Common myeloid progenitor, CD34-positive (primary cell): ENCODE measurements around the gene TEAD4.

Source experiments
- CTCF ChIA-PET: fragments of 350-600 bp; sonication (Branson Sonifier 250); formaldehyde crosslinking; loops from one replicate; lab custom pipeline; 2021; ENCODE audit warnings: antibody characterized with exemption; lab: Charles Lee
- POLR2A ChIA-PET: fragments of 350-600 bp; sonication (Branson Sonifier 250); formaldehyde crosslinking; loops from one replicate; lab custom pipeline; 2021; ENCODE audit warnings: antibody characterized with exemption; lab: Charles Lee
- DNase-seq, 3 donors: peaks; one replicate each; pipeline versions ENCODE4 v3.0.0 to v3.0.0-alpha.2; 2013
- H3K27ac ChIP-seq, 2 experiments: 1 replicate in 1 of 2; 2 replicates in 1 of 2; pipeline ENCODE4 v1.7.0; 2013; ENCODE audit warnings: inconsistent platforms in 2 of 2, low read length in 2 of 2, mild to moderate bottlenecking in 2 of 2, low read depth in 1 of 2, moderate library complexity in 1 of 2; ENCODE audit not compliant: severe bottlenecking in 2 of 2, insufficient read depth in 1 of 2, poor library complexity in 1 of 2
- H3K27me3 ChIP-seq, 5 experiments: replicated peaks in 2 of 5; 1 replicate in 3 of 5; 2 replicates in 2 of 5; pipeline versions ENCODE4 v1.6.1 to v1.7.0; 2013; ENCODE audit warnings: low read length in 4 of 5, mild to moderate bottlenecking in 2 of 5, moderate library complexity in 2 of 5, inconsistent platforms in 1 of 5; ENCODE audit not compliant: insufficient read depth in 5 of 5, control insufficient read depth in 4 of 5
- H3K36me3 ChIP-seq, 4 experiments: 1 replicate in 2 of 4; 2 replicates in 2 of 4; pipeline versions ENCODE4 v1.6.1 to v1.7.0; 2013; ENCODE audit warnings: low read length in 3 of 4, control low read depth in 1 of 4, mild to moderate bottlenecking in 1 of 4; ENCODE audit not compliant: control insufficient read depth in 4 of 4, insufficient read depth in 4 of 4
- H3K4me1 ChIP-seq, 4 experiments: 1 replicate in 3 of 4; 2 replicates in 1 of 4; pipeline versions ENCODE4 v1.6.1 to v1.7.1; 2013; ENCODE audit warnings: low read length in 3 of 4, mild to moderate bottlenecking in 3 of 4, control low read depth in 1 of 4, inconsistent platforms in 1 of 4, moderate library complexity in 1 of 4; ENCODE audit not compliant: control insufficient read depth in 4 of 4, insufficient read depth in 4 of 4; ENCODE audit errors: control extremely low read depth in 1 of 4
- H3K4me3 ChIP-seq, 7 experiments: 1 replicate in 4 of 7; 2 replicates in 3 of 7; pipeline versions ENCODE4 v1.5.1 to v1.7.0; 2013; ENCODE audit warnings: mild to moderate bottlenecking in 7 of 7, low read length in 6 of 7, moderate library complexity in 6 of 7, inconsistent platforms in 2 of 7, low read depth in 2 of 7, control low read depth in 1 of 7; ENCODE audit not compliant: insufficient read depth in 4 of 7, control insufficient read depth in 1 of 7; ENCODE audit errors: extremely low read depth in 1 of 7
- H3K9me3 ChIP-seq, 5 experiments: 1 replicate in 4 of 5; 2 replicates in 1 of 5; pipeline versions ENCODE4 v1.6.1 to v1.7.1; 2013; ENCODE audit warnings: low read length in 4 of 5, mild to moderate bottlenecking in 2 of 5, inconsistent platforms in 1 of 5, low read depth in 1 of 5, moderate library complexity in 1 of 5; ENCODE audit not compliant: control insufficient read depth in 4 of 5, insufficient read depth in 2 of 5; ENCODE audit errors: control extremely low read depth in 1 of 5
- WGBS: methylation state at CpG from one replicate; pipeline ENCODE4 v1.1.5; 2013; ENCODE audit not compliant: insufficient coverage; 5-methylcytosine and 5-hydroxymethylcytosine counted together

TEAD4 gene

DNA sequence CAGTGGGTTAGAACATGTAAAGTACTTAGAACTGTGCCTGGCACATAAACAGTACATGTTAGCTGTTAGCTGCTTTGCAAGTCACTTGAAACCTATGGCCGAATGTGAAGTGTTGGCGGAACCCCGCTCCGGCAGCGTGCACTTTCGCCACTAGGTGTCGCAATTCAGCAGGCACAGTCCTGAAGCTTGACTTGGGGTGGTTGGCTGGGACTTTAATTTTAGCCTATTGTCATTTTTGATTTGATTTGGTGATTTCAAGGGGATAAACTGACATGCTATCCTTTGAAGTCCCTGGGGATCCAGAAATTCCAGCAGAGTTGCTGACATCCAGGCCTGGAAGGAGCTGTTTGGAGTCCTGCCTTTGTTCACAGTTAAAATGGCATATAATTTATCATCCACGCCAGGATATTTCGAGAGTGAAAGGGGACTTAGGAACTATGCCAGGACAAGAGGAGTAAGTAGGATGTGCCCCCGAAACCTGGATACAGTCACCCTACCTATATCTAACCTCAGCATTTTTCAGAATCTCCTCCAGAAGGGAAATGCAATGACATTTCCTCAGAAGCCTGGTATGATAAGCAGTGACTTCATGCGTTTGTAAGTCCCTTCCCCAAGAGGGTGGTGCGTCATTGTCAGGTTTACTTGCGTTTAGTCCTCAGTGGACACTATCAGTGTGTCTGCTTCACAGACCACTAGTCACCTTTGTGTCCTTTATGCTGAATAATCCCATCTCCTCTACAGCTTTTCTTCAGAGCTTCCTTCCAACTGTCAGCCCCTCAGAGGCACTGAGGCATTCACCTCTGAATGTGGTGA, 114.4 kb downstream of the TEAD4 start:
- no peaks in the 10 kb centered on the region for H3K36me3 ChIP-seq
- ChIA-PET POLR2A (no interaction called here), CTCF (interaction anchor here (0.8 to 4.2 kb wide), 15 partner anchors 9 to 215 kb away, joined by 3 to 45 read pairs (median 4); no protein-coding TSS in a partner anchor)
- WGBS = 1% methylated on average over 10 of the region's 13 CpGs
- peak; percentile 87 to 94 (median 91) for DNase-seq
- peaks cover 0 to 20% (median 13%) of the 10 kb centered on the region in 4 experiments for H3K4me1 ChIP-seq
- H3K27me3 ChIP-seq = peaks cover 3 to 53% (median 13%) of the 10 kb centered on the region in 5 experiments
- H3K4me3 ChIP-seq = no peak overlapping the region
- H3K27ac ChIP-seq = no peak overlapping the region
- H3K9me3 ChIP-seq = no peaks in the 10 kb centered on the region

DNA sequence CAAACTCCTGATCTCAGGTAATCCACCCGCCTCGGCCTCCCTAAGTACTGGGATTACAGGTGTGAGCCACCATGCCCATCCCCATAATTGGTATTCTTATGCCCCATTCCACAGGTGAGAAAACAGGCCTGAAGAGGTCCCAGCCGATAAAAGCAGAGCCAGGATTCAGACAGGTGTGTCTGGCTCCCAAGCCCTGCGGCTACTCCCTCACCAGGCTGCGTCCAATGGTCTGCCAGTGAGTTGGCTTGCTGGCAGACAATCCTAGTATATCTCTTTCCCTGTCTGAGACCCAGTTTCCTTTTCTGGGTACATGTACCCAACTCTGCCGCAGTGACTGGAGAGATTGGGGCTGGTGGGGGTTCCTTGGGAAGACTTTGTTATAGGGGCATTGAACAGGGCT, 116.1 kb downstream of the TEAD4 start:
- no peak for DNase-seq
- Histone ChIP-seq H3K27ac (no peak overlapping the region), H3K36me3 (no peaks in the 10 kb centered on the region), H3K27me3 (peaks cover 3 to 46% (median 13%) of the 10 kb centered on the region in 5 experiments), H3K4me3 (no peak overlapping the region), H3K4me1 (peaks cover 0 to 20% (median 13%) of the 10 kb centered on the region in 4 experiments), H3K9me3 (no peaks in the 10 kb centered on the region)
- ChIA-PET CTCF (interaction anchor here (0.7 to 4.2 kb wide), 3 partner anchors 57 to 199 kb away, joined by 3 to 45 read pairs (median 3); no protein-coding TSS in a partner anchor), POLR2A (no interaction called here)
- 96% methylated on average over 4 of the region's 6 CpGs for WGBS

GRCh38 chr12:3076730-3077571, 117.8 kb downstream of the TEAD4 start, which contains the start of gene TSPAN9:
TSS of gene TSPAN9 (plus strand) at chr12:3077379. CDS start at chr12:3201194, 123,815 bp downstream.
- peak in 2 of 3 donors; percentile 49 to 62 for DNase-seq
- CTCF ChIA-PET = interaction anchor here (4.2 kb wide), 1 partner anchor 197 kb away, joined by 45 read pairs; no protein-coding TSS in a partner anchor
- Histone ChIP-seq H3K27ac (no peak within 1 kb of the TSS), H3K27me3 (peaks cover 3 to 60% (median 13%) of the 10 kb centered on the region in 5 experiments), H3K9me3 (no peaks in the 10 kb centered on the region), H3K36me3 (no peaks in the 10 kb centered on the region), H3K4me3 (peak within 1 kb of the TSS; percentile 26 to 72 (median 63)), H3K4me1 (peaks cover 0 to 20% (median 13%) of the 10 kb centered on the region in 4 experiments)
- POLR2A ChIA-PET = no interaction called here
- under 1% methylated on average over 62 of the region's 95 CpGs for WGBS

DNA sequence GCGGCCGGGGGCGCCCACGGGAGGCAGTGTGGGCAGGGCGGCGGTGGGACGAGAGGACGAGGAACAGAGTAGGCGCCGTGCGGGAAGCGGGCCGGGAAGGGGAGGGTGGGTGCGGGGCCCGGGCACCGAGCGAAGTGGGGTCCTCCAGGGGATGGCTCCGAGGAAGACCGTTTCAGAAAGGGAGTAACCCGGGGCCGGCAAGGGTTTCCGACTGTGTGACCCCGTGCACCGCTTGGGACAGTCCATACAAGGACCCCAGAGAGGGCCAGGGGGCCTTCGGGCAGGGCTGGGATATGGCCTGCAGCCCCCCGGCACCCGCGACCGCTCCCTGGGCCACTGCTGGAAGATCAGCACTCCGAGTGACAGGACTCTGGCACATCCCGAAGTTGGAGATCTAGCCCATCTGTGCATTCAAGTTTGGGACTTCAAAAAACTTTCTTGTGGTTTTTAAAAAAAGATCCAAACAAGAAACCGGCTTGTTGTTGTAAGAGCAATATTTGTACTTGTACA, 118.4 kb downstream of the TEAD4 start:
- Histone ChIP-seq H3K9me3 (no peaks in the 10 kb centered on the region), H3K4me1 (peaks cover 0 to 20% (median 13%) of the 10 kb centered on the region in 4 experiments), H3K4me3 (peak overlapping the region in 6 of 7 experiments; percentile 24 to 66 (median 46)), H3K27me3 (peaks cover 3 to 66% (median 13%) of the 10 kb centered on the region in 5 experiments), H3K27ac (no peak overlapping the region), H3K36me3 (no peaks in the 10 kb centered on the region)
- 2% methylated on average over 25 of the region's 32 CpGs for WGBS
- POLR2A ChIA-PET = no interaction called here
- DNase-seq = peak in 2 of 3 donors; percentile 58 to 62
- CTCF ChIA-PET = interaction anchor here (1.1 kb wide), 1 partner anchor 197 kb away, joined by 6 read pairs; no protein-coding TSS in a partner anchor

DNA sequence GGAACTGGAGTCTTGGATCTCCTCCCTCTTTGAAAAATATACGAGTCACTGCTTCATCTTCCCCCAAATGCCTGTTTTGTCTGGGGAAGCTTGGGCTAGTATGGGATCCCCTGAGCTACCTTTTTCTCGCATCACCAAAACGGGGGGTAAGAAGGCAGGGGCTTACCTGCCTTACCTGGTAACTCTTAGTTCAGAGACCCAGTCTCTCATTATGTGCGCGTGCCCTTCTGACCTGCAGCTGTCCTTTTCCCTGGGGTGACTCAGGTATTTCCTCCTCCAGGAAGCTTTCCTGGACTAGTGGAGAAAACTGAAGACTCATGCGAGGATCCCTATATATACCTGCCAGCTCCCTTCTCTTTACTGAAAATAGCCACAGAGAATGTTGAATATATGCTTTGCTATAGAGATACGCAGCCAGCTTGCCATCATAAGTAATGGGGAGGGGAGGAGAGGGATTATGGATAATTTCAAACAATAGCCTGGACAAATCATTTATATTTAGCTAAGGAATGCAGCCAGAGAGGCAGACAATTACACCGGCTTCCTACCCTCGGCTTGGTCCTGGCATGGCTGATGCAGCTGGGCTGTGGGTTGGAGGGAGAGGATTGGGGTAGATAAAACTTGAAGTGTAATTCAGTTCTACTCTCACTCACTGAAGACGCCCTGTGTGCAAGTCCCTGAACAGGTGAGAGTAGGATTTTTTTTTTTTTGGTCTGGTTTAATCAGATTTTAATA, 119.1 kb downstream of the TEAD4 start:
- H3K27me3 ChIP-seq = peaks cover 3 to 66% (median 14%) of the 10 kb centered on the region in 5 experiments
- CTCF ChIA-PET = interaction anchor here (1.1 kb wide), 1 partner anchor 197 kb away, joined by 6 read pairs; no protein-coding TSS in a partner anchor
- H3K4me3 ChIP-seq = peak overlapping the region in 1 of 7 experiments; percentile 64
- 69% methylated on average over 6 of the region's 10 CpGs for WGBS
- H3K27ac ChIP-seq = no peak overlapping the region
- H3K4me1 ChIP-seq = peaks cover 0 to 20% (median 13%) of the 10 kb centered on the region in 4 experiments
- POLR2A ChIA-PET = no interaction called here
- H3K36me3 ChIP-seq = no peaks in the 10 kb centered on the region
- no peaks in the 10 kb centered on the region for H3K9me3 ChIP-seq
- no peak for DNase-seq

GRCh38 chr12:3081091-3081490, 121.9 kb downstream of the TEAD4 start:
- Histone ChIP-seq H3K9me3 (no peaks in the 10 kb centered on the region), H3K27ac (no peak overlapping the region), H3K4me1 (peaks cover 0 to 17% (median 15%) of the 10 kb centered on the region in 4 experiments), H3K36me3 (no peaks in the 10 kb centered on the region), H3K4me3 (no peak overlapping the region), H3K27me3 (peaks cover 0 to 45% (median 19%) of the 10 kb centered on the region in 5 experiments)
- 94% methylated on average over 9 of the region's 9 CpGs for WGBS
- CTCF ChIA-PET = interaction anchor here (0.7 to 0.8 kb wide), 2 partner anchors 55 to 194 kb away, joined by 3 read pairs; no protein-coding TSS in a partner anchor
- POLR2A ChIA-PET = interaction anchor here (0.6 kb wide), 1 partner anchor 1063 kb away, joined by 3 read pairs; no protein-coding TSS in a partner anchor
- no peak for DNase-seq
